Fibroblast of pulmonary artery (primary cell): Measurements from ENCODE around the gene THBD.

Source experiments
- DNase-seq: peaks from one replicate; pipeline ENCODE4 v3.0.0-alpha.2; 2010; ENCODE audit warnings: low read depth
- H3K4me3 ChIP-seq: replicated peaks from 2 replicates; pipeline ENCODE4 v1.5.1; 2011; ENCODE audit warnings: low read depth, mild to moderate bottlenecking, control low read depth, low read length, moderate library complexity
- TF ChIP-seq, protein P1 (sequence below): IDR thresholded peaks from 2 replicates; pipeline ENCODE4 v1.5.1; 2011; ENCODE audit warnings: mild to moderate bottlenecking, control low read depth, low read length, inconsistent platforms; ENCODE audit errors: missing control alignments

The THBD gene

DNA sequence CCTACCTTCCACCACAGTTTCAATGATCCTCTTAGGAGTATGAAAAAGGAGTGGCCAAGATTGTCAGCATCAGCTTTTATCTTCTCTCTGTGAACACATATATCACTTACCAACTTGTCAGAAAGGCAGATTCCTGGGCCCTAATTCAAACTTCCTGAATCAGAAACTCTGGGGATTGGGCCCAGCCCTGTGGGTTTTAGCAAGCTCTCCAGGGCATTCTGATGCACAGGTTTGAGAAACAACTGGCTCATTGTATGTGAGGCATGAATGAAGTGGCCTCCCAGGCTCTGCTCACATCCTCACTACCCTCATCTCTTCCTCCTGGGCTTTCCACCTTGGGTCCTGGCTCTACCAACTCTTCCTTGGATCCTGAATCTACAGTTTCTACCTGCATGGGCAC lies 13.2 kb upstream of the THBD start:
- TF ChIP-seq, protein P1, sequence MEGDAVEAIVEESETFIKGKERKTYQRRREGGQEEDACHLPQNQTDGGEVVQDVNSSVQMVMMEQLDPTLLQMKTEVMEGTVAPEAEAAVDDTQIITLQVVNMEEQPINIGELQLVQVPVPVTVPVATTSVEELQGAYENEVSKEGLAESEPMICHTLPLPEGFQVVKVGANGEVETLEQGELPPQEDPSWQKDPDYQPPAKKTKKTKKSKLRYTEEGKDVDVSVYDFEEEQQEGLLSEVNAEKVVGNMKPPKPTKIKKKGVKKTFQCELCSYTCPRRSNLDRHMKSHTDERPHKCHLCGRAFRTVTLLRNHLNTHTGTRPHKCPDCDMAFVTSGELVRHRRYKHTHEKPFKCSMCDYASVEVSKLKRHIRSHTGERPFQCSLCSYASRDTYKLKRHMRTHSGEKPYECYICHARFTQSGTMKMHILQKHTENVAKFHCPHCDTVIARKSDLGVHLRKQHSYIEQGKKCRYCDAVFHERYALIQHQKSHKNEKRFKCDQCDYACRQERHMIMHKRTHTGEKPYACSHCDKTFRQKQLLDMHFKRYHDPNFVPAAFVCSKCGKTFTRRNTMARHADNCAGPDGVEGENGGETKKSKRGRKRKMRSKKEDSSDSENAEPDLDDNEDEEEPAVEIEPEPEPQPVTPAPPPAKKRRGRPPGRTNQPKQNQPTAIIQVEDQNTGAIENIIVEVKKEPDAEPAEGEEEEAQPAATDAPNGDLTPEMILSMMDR = no peak
- no peak overlapping the region for H3K4me3 ChIP-seq
- DNase-seq = no peak

DNA sequence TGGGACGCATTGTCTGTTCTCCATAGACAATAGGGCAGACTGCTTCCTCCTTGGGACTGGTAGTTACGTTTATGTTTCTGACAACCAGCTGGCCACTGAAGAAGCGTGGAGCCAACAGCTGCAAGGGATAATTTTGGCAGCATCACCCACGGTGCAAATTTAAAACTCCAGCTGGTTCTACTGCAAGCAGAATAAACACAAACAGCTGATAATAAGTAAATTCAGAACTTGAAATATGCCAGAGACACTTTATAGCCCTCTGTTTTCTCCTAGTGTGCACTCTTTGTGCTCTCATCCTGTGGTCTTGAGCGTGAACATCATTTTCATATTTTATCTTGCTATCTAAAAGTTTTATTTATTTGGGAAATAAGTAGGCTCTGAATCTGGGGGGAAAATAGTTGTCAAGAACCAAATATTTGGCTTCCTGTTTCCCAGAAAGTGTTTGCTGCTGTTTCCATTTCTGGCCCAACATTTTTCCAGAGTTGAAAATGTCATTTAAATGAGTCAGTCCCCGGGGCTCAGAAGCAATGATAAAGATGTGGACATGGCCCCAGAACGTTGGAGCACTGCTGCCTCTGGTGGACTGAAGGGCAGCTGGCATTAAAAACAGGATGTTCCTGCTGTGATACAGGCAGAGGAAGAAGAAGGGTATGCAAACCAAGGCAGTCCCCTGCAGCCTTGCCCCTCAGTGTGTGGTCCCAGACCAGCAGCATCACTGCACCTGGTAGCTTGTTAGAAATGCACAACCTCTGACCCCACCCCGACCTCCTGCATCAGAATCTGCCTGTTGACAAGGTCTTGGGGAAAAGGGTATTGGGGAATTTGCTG lies 12.5 kb upstream of the THBD start:
- TF ChIP-seq, protein P1 = peak; percentile 74
- no peak overlapping the region for H3K4me3 ChIP-seq
- DNase-seq = peak; percentile 89

DNA sequence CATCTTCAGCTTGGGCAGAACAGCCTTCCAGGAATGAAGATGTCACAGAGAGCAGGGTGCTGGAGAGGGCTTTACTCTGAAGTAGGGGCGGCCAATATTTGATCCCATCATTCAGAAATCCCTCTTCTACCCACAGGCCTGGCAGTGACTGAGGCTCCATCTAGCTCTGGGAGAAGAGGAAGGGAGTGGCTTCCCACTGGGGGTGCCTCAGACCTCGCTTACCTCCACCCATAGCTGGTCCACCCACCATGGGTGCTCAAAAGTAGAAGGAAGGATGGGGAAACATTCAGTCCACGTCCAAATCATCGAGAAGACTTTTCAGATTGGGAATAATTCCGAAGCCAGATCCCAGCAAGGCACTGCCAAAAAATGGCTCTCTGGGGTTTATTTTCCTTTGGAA lies 11.8 kb upstream of the THBD start:
- DNase-seq = no peak
- no peak overlapping the region for H3K4me3 ChIP-seq
- TF ChIP-seq, protein P1 = no peak

DNA sequence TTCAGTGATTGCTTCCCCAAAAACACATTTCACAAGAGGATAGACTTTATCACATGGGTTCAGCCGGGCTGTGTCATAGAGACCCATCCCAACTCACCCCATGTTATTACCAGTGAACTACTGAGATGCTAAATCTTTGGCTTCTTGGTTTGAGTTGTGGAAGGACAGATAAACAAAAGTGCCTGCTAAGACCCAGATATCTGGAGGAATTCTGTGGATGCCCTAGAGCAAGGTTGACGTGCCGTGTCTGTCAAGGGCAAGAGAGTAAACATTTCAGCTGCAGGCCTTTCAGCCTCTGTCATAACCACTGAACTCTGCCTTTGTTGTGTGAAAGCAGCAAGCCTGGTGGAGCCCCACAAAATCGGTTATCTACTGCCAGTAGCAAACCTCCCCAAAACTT lies 11.2 kb upstream of the THBD start:
- TF ChIP-seq, protein P1 = no peak
- no peak overlapping the region for H3K4me3 ChIP-seq
- DNase-seq = no peak

DNA sequence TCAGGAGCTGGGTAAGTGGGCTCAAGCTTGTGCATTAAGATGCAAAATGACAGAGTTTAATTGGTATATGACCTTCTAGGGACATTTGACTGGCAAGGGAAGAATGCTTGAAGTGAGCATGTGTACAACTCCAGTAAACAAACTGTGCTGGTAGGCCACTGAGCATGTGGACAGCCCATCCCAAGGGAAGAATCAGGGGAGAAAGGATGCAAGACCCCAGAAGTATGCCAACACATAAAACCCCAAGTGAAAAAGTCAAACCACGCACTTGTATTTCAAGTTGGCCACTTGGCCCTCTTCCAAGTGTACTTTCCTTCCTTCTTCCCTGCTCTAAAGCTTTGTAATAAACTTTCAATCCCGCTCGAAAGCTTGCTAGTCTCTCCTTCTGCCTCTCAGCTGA lies 10.4 kb upstream of the THBD start:
- DNase-seq = no peak
- TF ChIP-seq, protein P1 = no peak
- no peak overlapping the region for H3K4me3 ChIP-seq

DNA sequence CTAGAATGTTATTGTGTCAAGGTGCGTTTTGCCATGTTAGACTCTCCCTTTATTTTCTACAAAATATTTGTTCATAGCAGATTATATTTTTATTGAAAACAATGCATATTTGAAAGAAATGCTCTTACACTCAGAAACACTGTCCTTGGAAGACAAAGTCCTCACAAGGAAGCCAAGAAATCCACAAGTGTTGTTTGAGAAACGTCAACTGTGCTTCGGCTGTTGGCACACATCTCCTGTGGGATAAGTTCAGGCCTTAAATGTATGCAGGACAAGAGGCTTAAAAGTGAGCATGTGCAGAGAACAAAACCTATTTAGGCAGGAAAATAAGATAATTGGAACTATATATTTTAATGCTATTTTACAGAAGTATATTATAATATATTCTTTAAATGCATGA lies 9.5 kb upstream of the THBD start:
- TF ChIP-seq, protein P1 = no peak
- no peak for DNase-seq
- H3K4me3 ChIP-seq = no peak overlapping the region

DNA sequence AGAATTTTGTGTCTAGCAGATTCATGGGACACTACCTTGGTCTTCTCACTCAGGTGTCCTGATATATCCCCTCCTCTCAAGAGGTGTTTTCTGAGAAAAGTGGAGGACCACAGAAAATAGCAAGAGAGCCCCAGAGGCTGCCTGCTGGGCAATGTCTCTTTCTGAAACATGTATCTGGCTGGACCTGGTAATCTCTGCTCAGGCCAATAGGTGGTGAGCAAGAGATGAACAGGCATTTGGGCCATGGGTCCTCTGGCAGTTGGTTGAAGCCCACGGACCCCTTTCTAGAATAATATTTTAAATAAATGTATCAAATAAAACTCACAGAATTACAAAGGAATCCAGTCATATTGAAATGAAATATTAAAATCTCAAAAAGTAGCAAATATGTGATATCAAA lies 8.8 kb upstream of the THBD start:
- no peak for DNase-seq

More for the DNA sequence above, 8.8 kb upstream of the THBD start:
- H3K4me3 ChIP-seq = no peak overlapping the region
- TF ChIP-seq, protein P1 = peak; percentile 29
